Measurements from ENCODE around the gene TEDC2.

DNA sequence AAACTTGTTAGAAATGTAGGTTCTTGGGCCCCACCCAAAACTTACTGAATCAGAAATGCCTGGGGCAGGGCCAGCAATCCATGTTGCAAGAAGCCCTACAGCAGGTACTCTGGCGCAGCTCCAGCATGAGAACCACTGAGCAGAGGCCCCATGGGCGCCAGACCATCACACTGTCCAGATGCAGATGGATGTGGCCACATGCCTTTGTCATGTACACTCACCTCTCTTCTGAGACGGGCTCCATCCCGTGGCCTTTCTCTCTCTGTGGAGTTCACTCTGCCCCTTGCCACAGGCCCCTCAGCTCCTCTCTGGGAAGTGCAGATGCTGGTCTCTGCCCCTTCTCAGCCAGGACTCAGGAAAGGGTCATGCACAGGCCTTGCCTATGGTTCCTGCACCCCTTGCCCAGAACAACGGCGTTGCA lies 33.0 kb upstream of the TEDC2 start:
- no peak for TF ChIP-seq YY1 (IDR thresholded peaks at IDR 0.05; ENCODE audit: insufficient read depth, insufficient read length)
- no peak for TF ChIP-seq SUZ12 (IDR thresholded peaks at IDR 0.05; ENCODE audit: extremely low read depth, insufficient read depth, insufficient read length)
